Astrocyte of the cerebellum (primary cell): ENCODE results near the gene DPP4.

ENCODE experiments used
- DNase-seq: peaks from one replicate; pipeline ENCODE4 v3.0.0-alpha.2; 2011; ENCODE audit warnings: low read depth
- H3K4me3 ChIP-seq: 2 replicates; pipeline ENCODE4 v1.5.1; 2011; ENCODE audit warnings: mild to moderate bottlenecking, low read depth, low read length, moderate library complexity
- in situ Hi-C: cut with HindIII; loops from 2 replicates; pipeline ENCODE4 v1.10.0; 2017; ENCODE audit warnings: low sequenced_read_pairs
- TF ChIP-seq, protein P1 (sequence below): IDR thresholded peaks from 2 replicates; pipeline ENCODE4 v1.5.1; 2012; ENCODE audit warnings: low read length, low read depth, moderate library complexity, mild to moderate bottlenecking; ENCODE audit errors: missing control alignments

DPP4 gene

DNA sequence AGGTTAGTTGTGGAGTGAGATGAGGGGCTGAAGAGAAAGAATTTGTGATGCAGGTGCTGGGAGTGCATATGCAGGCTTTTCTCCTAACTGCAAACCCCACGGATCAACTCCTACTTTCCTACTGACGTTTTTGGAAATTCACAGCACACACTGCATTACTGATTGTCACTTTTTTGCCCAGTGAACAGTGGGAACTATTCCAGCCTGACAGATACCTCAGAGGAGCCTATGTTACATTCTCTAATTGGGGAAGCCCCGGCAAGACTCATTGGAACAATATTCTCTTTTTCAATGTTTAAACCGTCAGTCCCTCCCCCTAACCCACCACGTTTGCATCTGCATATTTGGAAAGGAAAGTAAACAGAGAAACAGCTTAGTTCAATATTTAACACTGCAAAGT is 126.2 kb downstream of the DPP4 start:
- TF ChIP-seq, protein P1, sequence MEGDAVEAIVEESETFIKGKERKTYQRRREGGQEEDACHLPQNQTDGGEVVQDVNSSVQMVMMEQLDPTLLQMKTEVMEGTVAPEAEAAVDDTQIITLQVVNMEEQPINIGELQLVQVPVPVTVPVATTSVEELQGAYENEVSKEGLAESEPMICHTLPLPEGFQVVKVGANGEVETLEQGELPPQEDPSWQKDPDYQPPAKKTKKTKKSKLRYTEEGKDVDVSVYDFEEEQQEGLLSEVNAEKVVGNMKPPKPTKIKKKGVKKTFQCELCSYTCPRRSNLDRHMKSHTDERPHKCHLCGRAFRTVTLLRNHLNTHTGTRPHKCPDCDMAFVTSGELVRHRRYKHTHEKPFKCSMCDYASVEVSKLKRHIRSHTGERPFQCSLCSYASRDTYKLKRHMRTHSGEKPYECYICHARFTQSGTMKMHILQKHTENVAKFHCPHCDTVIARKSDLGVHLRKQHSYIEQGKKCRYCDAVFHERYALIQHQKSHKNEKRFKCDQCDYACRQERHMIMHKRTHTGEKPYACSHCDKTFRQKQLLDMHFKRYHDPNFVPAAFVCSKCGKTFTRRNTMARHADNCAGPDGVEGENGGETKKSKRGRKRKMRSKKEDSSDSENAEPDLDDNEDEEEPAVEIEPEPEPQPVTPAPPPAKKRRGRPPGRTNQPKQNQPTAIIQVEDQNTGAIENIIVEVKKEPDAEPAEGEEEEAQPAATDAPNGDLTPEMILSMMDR, result no peak
- H3K4me3 ChIP-seq, result no peak overlapping the region
- in situ Hi-C loops, result loop anchor here (25.0 kb wide), 1 partner anchor 361 kb away; no protein-coding TSS in a partner anchor
- DNase-seq, result no peak

DNA sequence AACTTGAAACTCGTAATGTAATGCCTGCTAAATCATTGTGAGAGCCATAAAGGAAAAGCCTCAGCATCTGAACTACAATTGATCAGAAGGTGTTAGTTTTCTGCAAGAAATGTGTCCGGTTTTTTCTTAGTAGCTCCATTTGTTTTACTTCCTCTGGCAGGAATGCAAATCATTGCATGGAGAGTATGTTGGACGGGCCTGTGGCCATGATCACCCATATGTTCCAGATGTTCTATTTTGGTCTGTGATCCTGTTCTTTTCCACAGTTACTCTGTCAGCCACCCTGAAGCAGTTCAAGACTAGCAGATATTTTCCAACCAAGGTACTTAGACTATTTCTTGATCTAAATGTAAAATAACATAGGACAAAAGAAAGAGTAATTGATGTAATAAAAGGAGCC is 126.6 kb downstream of the DPP4 start:
- DNase-seq, result no peak
- no peak overlapping the region for H3K4me3 ChIP-seq
- in situ Hi-C loops, result loop anchor here (25.0 kb wide), 1 partner anchor 360 kb away; no protein-coding TSS in a partner anchor
- TF ChIP-seq, protein P1, result no peak

DNA sequence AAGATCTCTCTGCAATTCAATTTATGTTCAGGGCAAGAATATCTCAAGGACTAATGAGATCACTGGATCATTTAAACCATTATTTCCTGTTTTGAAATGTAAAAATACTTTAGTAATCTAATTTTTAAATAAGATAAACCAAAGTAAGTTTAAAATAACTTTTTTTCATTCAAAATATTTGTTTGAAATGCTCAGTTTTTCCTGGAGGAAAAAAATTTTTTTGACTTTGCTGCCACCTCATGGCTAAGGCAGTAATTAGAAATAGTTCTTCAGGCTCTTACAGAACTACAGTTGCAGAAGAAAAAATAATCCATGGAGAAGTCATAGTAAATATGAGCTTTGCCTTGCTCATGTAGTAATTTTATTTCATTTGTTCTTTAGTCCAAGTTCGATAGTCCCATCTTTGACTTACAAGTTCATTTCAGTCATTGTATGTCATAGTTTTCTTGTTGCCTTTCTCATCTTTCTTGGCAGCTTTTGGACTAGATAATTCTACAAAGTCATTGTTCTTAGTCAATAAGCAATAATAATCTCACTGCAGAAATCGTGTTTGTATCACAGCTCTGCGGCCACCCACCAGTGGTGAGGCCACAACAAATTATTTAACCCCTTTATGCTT is 127.4 kb downstream of the DPP4 start:
- H3K4me3 ChIP-seq, result no peak overlapping the region
- TF ChIP-seq, protein P1, result peak; percentile 40
- in situ Hi-C loops, result loop anchor here (25.0 kb wide), 1 partner anchor 359 kb away; no protein-coding TSS in a partner anchor
- peak; percentile 37 for DNase-seq

DNA sequence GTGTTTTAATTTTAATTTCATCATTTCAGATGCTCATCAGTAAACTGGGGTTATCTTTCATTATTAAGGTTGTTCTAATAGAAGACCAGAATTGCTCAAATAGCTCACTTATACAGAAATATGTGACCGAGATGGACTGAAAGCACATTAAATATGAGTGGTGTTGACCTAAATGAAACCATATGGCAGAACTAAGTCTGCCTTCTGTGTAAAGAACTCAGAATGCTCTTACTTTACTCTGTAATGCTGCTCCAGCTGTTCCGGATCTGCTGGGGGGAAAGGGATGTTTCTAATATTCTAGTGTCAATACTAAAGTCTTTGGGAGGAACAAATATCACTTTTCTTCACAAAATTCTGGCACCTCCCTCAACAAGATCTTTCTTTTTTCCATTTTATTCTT is 131.0 kb downstream of the DPP4 start:
- DNase-seq, result no peak

More for the DNA sequence above, 131.0 kb downstream of the DPP4 start:
- no peak overlapping the region for H3K4me3 ChIP-seq
- in situ Hi-C loops, result loop anchor here (25.0 kb wide), 1 partner anchor 356 kb away; no protein-coding TSS in a partner anchor
- TF ChIP-seq, protein P1, result no peak
